NT2/D1 (cell line): ENCODE measurements around the gene FECH.

Experiments
- DNase-seq: peaks from one replicate; pipeline ENCODE4 v3.0.0-alpha.2; 2011; ENCODE audit warnings: low read depth, low spot score
- H3K27me3 ChIP-seq: 2 replicates; pipeline ENCODE4 v1.6.0; 2011; ENCODE audit warnings: mild to moderate bottlenecking; ENCODE audit not compliant: insufficient read length, insufficient read depth
- H3K36me3 ChIP-seq: 2 replicates; pipeline ENCODE4 v1.6.1; 2011; ENCODE audit warnings: mild to moderate bottlenecking, low read length, mixed read lengths; ENCODE audit not compliant: insufficient read depth, insufficient read length
- H3K4me1 ChIP-seq: 2 replicates; pipeline ENCODE4 v1.5.1; 2011; ENCODE audit not compliant: insufficient read depth, insufficient read length
- H3K4me3 ChIP-seq: 2 replicates; pipeline ENCODE4 v1.5.1; 2011; ENCODE audit warnings: low read depth; ENCODE audit not compliant: insufficient read length
- H3K9ac ChIP-seq: 2 replicates; pipeline ENCODE4 v1.6.0; 2011; ENCODE audit warnings: low read depth; ENCODE audit not compliant: insufficient read length
- H3K9me3 ChIP-seq: 2 replicates; pipeline ENCODE4 v1.5.1; 2011; ENCODE audit warnings: mild to moderate bottlenecking, low read length; ENCODE audit not compliant: insufficient read depth
- SUZ12 ChIP-seq: IDR thresholded peaks from 2 replicates; pipeline ENCODE4 v1.6.1; 2011; ENCODE audit not compliant: insufficient read length, insufficient read depth; ENCODE audit errors: extremely low read depth
- YY1 ChIP-seq: IDR thresholded peaks from 2 replicates; pipeline ENCODE4 v1.6.1; 2011; ENCODE audit not compliant: insufficient read length, insufficient read depth
- ZNF274 ChIP-seq: IDR thresholded peaks from 2 replicates; pipeline ENCODE4 v1.6.1; 2011; ENCODE audit warnings: mild to moderate bottlenecking, low read depth, low read length

Gene FECH

DNA sequence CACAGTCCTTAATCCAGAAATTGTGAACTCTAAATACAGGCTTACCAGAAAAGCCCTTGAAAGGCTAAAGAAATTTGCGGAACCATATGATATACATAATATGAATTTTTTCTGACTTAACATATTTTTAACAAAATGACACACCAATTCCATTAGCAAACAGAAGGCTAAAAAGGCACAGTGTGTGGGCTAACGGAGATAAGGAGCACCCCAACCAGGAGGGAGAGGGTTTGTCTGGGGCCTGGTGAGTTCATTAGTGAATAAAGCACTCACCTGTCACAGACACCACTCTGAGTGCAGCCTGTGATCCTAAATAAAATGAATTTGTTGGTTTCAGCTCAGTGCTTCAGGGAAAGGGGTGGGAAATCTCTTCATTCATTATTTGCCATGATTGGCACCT is 2.7 kb upstream of the FECH start:
- Histone ChIP-seq H3K36me3 (peaks cover 4% of the 10 kb centered on the region), H3K4me1 (peaks cover 2% of the 10 kb centered on the region), H3K9ac (no peak overlapping the region), H3K4me3 (no peak overlapping the region), H3K9me3 (no peaks in the 10 kb centered on the region), H3K27me3 (no peaks in the 10 kb centered on the region)
- TF ChIP-seq SUZ12, result no peak
- no peak for TF ChIP-seq YY1
- no peak for TF ChIP-seq ZNF274
- DNase-seq, result no peak

GRCh38 chr18:57587098-57587661 is 678 bp upstream of the FECH start:
- H3K9ac ChIP-seq, result peak overlapping the region; percentile 50
- H3K9me3 ChIP-seq, result no peaks in the 10 kb centered on the region
- peaks cover 7% of the 10 kb centered on the region for H3K36me3 ChIP-seq
- H3K4me1 ChIP-seq, result peaks cover 2% of the 10 kb centered on the region
- H3K4me3 ChIP-seq, result peak overlapping the region; percentile 60
- TF ChIP-seq YY1 (no peak), ZNF274 (no peak), SUZ12 (no peak)
- H3K27me3 ChIP-seq, result no peaks in the 10 kb centered on the region
- DNase-seq, result no peak

- TF ChIP-seq ZNF274 (no peak), SUZ12 (no peak)
- H3K27me3 ChIP-seq, result no peaks in the 10 kb centered on the region
- H3K9me3 ChIP-seq, result no peaks in the 10 kb centered on the region
- H3K4me1 ChIP-seq, result peaks cover 2% of the 10 kb centered on the region
- peaks cover 3% of the 10 kb centered on the region for H3K36me3 ChIP-seq
- DNase-seq, result no peak
- H3K9ac ChIP-seq, result peak overlapping the region; percentile 85
- H3K4me3 ChIP-seq, result peak overlapping the region; percentile 60
Observed at GRCh38 chr18:57585855-57586250, 649 bp downstream of the FECH start.

GRCh38 chr18:57585421-57585820 is 1.1 kb downstream of the FECH start:
- no peak for TF ChIP-seq SUZ12
- TF ChIP-seq ZNF274, result no peak
- no peak for TF ChIP-seq YY1
- Histone ChIP-seq H3K4me3 (peak overlapping the region; percentile 60), H3K4me1 (peaks cover 4% of the 10 kb centered on the region), H3K9me3 (no peaks in the 10 kb centered on the region), H3K9ac (no peak overlapping the region), H3K27me3 (no peaks in the 10 kb centered on the region), H3K36me3 (peaks cover 3% of the 10 kb centered on the region)
- no peak for DNase-seq

DNA sequence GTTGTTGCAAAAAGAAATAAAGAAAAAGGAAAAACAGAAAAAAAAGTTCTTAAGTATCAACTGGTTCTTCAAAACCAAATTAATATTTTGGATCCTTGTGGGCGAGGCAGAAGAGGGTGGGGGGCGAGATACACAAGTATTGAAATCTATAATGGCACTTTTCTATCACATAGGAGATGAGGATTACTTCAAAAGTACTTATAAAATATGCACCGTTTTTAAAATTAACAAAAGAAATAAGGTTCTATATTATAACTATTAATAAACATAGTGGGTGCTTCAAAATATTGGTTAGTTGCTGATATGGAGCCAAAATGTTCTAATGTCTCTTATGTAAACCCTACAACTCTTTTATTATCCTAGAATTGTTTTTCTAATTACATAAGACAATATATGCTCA is 2.1 kb downstream of the FECH start:
- no peak for TF ChIP-seq YY1
- TF ChIP-seq ZNF274, result no peak
- no peak for TF ChIP-seq SUZ12
- H3K27me3 ChIP-seq, result no peaks in the 10 kb centered on the region
- no peak overlapping the region for H3K9ac ChIP-seq
- no peaks in the 10 kb centered on the region for H3K9me3 ChIP-seq
- H3K4me3 ChIP-seq, result no peak overlapping the region
- H3K36me3 ChIP-seq, result peaks cover 9% of the 10 kb centered on the region
- H3K4me1 ChIP-seq, result peaks cover 4% of the 10 kb centered on the region
- no peak for DNase-seq

- Histone ChIP-seq H3K36me3 (peaks cover 11% of the 10 kb centered on the region), H3K4me3 (no peak overlapping the region), H3K4me1 (peaks cover 4% of the 10 kb centered on the region), H3K27me3 (no peaks in the 10 kb centered on the region), H3K9ac (no peak overlapping the region), H3K9me3 (no peaks in the 10 kb centered on the region)
- TF ChIP-seq YY1 (no peak), ZNF274 (no peak), SUZ12 (no peak)
- DNase-seq, result no peak
Observed at GRCh38 chr18:57583297-57583835, 3.1 kb downstream of the FECH start.

- no peak for TF ChIP-seq SUZ12
- TF ChIP-seq YY1, result no peak
- TF ChIP-seq ZNF274, result no peak
- Histone ChIP-seq H3K36me3 (peaks cover 21% of the 10 kb centered on the region), H3K27me3 (no peaks in the 10 kb centered on the region), H3K4me3 (no peak overlapping the region), H3K4me1 (peaks cover 4% of the 10 kb centered on the region), H3K9me3 (no peaks in the 10 kb centered on the region), H3K9ac (no peak overlapping the region)
- no peak for DNase-seq
Observed at GRCh38 chr18:57581301-57581934, 5.1 kb downstream of the FECH start.
